HG03175 (cell line): ENCODE measurements around the gene MYO18B.

Experiments used
- ATAC-seq: cut with Tn5 transposase; IDR thresholded peaks from one replicate; pipeline ENCODE4 v1.9.1; 2021; ENCODE audit warnings: mild to moderate bottlenecking, moderate library complexity; ENCODE audit not compliant: unreplicated experiment

MYO18B gene

DNA sequence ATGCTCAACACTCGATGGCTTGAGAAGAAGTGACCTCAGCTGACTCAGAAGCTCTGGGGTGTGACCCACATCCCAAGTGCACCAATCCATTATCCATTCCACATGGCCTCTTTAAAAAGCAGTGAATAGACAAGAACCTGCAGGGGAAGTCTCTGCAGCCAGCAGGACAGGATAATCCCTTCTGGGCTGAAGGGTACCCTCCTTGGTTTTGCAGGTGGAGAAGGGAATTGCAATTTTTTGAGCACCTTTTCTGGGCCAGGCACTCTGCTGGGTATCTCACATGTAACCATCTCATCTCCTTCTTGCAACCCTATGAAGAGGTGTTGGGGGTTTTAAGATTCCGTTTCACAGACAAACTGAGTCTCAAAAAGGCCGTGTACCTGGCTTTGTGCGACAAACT, 76.6 kb downstream of the MYO18B start:
- ATAC-seq: no peak

DNA sequence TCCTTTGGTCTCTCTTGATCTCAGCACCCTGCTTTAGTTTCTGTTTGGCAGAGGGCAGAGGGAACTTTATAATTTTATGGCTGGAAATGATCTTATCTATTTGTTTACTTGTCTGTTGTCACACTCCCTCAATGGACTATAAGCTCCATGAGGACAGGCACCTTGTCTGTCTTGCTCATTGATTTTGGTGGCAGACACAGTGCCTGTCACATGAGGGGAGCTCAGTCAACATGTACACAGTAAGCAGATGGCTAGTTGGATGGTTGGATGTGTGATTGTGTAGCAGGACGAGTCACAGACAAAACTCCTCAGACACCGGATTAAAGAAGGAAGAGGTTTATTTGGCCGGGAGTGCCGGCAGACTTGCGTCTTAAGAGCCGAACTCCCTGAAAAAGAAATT, 80.4 kb downstream of the MYO18B start:
- no peak for ATAC-seq

DNA sequence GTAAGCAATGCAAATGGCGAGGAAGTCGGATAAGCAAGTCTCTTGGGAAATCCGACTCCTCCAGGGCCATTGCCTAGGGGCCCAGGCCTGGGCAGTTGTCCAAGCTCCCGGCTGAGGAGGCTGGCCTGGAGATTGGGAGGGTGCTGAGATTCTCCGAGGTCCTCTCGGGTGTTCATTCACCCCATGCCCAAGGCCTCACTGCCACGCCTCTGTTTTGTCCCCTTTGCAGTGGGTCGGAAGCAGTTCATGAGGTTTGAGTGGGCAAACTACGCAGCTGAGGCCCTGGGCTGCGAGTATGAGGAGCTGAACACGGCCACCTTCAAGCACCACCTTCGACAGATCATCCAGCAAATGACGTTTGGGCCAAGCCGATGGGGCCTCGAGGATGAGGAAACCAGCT, 81.3 kb downstream of the MYO18B start:
- no peak for ATAC-seq

DNA sequence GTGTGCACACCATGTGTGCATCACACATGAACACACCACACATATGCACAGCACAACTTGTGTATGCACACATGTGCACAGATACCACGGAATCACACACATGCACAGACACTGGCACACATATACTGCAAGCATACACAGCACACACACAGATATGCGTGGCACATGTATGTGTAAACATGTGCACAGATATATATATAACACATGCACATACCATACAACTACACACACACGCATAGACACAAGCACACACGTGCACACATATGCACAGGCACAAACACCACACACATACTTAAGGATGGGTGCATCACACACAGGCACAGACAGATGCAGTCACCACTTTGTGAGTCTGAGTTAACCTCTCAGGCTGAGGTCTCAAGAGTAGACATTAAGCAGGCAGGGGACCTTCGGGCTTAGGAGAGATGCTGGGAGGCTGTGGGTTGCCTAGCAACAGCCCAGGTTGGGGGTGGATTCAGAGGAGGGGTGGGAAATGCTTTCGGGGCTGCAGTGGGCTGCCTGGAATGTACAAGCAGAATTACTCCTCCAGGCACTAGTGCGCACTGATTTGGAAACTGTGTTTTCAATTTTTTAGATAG, 82.9 kb downstream of the MYO18B start:
- no peak for ATAC-seq

DNA sequence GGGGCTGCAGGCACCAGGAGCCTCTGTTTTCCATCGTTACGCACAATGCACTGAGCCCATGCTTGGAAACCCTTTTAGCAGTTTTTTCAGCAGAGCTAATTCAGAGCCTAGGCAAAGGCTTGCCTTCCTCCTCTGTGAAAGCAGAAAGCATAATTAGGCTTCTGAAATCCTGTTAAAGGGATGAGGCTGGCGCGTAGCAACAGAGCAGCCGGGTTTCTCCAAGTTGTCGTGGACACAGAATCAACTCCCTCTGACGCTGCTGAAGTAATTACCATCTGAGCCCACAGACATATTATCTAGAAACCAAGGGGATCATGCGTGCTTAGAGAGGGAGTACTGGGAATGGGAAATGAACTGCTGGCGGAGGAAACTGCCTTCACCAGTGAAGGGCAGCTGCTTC, 85.4 kb downstream of the MYO18B start:
- no peak for ATAC-seq

DNA sequence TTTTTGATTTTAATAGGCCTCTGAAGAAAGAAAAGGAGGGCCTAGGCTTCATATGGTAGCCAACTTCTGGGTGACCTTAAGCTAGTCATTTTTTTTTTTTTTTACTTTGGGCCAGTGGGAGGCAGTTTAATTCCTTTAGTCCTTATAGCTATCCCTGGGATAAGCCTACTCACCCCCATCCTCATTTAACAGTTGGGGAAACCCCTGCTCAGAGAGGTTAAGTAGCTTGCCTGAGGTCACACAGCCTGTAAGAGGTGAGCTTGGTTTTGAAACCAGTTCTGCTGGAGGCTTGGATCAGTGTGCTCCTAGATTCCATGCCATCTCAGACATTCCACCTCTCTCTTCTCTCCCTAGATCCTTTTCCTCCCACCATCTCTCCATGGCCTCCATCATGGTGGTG, 86.4 kb downstream of the MYO18B start:
- no peak for ATAC-seq

DNA sequence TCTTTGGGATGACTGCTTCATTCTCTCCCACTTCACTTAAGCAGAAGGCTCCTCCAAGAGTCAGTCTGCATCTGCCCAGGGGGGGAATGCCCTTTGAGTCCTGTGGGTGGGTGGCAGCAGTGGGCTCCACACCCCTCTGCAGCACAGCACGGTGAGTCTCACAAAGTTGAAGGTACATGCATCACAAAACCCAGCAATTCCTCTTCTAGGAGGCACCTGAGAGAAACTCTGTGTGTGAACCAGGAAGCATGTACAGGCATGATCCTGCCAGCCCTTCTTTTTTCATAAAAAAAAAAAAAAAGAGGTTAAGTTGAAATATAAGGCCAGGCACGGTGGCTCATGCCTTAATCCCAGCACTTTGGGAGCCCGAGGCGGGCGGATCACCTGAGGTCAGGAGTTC, 87.2 kb downstream of the MYO18B start:
- no peak for ATAC-seq

DNA sequence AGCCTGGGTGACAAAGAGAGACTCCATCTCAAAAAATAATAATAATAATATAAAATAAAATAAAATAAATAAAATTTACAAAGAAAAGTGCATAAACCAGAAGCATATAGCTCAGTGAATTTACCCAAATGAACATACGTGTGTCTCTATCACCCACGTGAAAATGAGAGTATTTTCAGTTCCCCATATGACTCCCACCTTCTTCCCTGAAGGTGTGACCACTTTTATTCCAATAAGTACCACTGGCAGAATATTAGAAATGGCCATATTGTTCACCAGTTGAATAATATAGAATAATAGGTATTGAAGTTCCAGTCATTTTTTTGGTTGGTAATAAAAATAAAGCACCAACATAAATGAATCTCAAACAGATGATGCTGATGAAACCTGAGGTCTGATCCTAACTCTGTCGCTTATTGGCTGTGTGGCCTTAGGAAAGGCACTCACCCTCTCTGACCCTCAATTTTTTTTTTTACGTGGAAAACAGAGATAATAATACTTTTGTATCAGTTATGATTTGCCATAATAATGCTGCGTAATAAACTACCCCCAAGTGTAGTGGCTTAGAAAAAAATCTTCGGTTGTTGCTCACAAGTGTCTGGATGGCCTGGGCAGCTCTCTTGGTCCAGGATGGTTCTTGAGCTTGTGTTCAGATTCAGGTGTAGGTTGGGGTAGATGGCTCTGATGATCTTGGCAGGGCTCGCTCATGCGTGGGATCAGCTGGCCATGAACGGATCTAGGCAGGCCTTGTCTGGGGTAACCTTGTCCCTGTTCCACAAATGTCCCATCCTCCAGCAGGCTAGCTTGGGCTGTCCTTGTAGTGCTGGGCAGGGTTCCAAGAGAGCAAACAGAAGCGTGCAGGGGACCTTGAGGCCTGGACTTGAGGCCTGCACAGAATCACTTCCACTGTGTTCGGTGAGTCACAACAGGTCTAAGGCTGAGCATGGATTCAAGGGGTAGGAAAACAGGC, 88.1 kb downstream of the MYO18B start:
- ATAC-seq: no peak

DNA sequence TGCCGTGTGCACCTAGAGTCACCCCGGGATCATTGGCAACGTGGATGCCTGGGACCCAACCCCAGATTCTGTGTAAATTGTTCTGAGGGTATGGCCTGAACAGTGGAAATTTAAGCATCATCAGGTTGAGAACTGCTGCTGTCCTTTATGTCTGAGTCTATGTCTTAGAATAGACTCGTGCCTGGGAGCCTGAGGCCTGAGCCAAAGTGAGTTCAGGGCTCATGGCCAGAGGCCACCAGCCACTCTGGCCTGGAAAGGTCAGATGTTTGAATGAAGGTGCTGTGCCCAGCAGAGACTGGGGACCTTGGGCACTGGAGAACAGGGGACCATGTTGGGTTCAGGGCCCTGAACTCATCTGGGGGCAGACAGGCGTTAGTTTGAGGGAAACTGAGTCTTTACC, 91.1 kb downstream of the MYO18B start:
- no peak for ATAC-seq

DNA sequence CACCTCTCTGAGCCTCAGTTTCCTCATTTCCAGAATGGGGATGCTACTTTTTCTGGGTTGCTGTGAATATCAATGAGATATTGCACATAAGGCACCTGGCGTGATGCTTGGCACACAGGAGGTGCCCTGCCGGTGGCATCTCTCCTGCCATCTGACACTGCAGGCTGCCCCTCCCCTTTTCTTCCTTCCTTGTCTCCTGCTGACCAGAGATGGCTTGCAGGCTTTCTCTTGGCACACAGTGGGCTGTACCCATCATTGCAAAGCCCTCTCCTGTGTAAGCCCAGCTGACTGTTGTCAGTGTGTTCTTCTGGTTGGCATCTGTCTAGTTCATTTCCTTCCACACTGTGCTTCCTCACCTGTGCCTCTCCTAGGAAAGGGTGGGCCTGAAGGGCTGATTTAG, 91.7 kb downstream of the MYO18B start:
- no peak for ATAC-seq

DNA sequence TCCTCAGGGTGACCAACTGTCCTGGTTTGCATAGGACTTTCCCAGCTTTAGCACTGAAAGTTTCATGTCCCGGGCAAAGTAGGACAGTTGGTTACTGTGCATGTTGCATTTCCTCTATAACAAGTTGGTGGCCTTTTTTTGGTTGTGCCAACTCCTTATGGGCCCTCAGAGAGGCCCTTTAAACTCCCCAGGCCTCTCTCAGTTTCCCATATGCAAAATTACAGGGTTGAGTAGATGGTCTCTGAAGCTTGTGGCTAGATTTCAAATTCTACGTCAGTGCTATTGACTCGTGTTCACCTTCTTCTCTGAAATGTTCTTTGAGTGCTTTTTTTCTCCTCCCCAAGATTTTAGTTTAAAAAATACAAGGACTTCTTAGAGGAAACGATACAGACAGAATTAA, 92.5 kb downstream of the MYO18B start:
- ATAC-seq: no peak

DNA sequence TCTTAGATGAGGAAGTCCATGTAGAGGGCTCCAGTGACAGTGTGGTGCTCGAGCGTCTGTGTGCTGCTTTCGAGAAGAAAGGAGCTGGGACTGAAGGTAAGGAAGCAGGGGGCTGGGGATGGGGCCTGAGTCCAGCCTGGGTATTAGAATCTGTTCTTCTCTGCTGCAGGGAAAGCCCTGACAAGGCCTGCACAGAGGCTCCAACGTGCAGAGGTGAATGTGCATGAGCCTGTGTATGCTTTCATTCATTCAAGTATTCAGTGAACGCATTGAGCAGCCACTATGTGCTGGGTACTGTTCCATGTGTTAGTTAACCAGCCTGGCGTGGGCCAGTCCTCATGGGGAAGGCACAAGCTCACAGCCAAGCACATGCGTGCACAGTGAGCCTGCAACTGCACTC, 93.4 kb downstream of the MYO18B start:
- ATAC-seq: no peak

DNA sequence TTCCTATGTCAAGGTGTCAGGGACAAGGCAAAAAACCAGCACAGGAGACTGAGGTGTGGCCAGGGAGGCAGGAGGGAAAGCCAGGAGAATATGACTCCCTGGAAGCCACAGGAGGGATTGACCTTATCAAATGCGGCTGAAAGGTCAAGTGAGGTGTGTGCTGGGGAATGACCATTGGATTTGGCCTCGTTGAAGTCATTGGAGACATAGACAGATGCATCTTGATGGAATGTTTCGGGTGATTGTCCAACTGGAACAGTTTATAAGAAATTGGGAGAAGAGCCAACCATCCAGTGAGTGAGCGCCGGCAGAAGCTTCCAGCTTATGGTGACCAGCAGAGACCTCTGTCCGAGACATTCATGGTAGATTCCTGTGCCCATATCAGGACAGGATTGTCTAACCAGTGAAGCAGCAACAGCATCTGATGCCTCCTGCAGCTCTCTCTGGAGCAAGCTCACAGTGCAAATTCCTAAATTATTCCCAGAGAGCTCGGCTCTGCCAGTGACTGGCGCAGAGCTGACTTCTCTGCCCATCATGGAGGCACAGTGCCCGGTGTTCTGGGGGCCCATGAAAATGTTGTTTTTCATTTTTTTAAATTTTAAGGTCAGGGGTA, 95.4 kb downstream of the MYO18B start:
- ATAC-seq: no peak

DNA sequence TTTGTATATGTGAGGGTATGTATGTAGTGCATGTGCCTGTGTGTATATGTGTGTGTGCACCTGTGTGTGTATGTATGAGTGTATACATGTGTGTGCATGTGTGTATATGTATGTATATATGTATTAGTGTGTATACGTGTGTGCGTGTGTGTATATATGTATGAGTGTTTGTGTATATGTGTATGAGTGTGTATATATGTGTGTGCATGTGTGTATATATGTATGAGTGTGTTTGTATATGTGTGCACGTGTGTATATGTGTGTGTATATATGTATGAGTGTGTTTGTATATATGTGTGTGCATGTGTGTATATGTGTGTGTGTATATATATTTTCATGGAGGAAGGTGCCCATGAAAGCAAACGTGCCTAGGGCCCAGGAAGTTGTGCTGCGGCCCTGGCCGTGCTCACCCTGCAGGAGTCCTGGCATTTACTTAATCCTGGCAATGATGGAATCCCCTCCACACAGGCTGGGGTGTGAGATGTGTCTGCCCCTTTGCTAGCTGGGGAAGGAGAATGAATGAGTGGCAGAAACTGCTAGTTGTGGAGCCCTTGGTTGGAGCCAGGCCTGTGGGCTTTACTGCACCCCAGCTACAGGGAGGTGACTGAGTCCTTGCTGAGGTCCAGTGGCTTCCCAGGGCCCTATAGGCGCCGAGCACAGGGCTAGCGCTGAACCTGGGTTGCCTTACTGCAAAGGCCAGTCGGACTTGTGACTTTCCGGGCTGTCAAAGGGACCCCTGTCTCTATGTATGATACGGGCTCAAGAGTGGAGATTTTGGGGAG, 97.2 kb downstream of the MYO18B start:
- no peak for ATAC-seq

DNA sequence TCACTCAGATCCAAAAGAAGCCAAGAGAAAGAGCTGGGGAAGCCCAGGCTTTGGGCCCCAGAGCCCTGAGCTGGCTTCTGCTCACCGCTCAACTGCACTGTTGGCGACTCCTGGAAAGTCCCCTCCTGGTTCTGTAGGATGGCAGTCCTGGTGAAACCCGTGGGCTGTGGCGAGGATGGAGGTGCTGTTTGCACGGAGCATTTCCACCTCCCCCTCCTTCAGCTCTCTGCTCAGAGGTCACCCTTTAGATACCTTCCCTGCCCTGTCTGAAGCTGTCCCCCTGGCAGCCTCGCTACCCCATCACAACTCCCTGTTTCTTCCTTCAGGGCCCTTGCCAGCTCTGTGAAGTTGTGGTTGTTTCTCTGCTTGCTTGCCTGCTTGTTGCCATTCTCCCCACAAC, 97.8 kb downstream of the MYO18B start:
- ATAC-seq: no peak

DNA sequence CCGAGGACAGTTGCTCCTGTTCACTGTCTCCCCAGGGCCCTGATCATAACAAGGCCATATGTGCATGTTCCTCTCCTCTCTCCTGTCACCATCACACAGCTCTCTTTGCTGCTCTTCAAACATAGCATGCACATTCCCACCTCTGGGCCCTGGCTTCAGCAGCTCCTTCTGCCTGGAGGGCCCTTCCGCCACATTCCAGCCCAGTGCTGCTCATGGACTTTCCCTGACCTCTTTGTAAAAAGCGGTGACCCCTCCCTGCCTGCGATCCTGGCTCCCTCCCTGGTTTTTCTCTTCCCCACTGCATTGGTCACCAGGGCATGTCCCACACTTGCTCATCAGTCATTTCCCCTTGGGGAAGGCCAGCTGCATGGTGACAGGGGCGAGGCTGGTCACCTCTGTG, 98.2 kb downstream of the MYO18B start:
- ATAC-seq: no peak

DNA sequence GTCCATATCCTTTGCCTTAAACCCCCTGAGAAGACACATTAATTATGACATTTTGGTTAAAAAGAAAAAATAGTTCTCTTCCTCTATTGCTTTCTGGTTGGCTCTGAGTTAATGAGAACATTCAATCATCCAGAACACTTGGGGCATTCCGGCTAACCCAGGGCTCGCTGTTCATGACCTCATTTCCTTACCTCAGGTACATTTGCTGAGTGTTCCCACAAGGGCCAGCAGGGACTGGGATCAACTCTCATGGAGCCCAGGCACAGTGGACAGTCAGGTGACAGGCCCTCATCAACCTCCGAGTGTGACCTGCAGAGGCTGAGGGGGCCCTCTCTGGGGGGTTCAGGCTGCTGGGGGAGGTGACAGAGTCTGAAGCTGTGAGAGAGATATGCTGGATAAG, 98.9 kb downstream of the MYO18B start:
- ATAC-seq: no peak

DNA sequence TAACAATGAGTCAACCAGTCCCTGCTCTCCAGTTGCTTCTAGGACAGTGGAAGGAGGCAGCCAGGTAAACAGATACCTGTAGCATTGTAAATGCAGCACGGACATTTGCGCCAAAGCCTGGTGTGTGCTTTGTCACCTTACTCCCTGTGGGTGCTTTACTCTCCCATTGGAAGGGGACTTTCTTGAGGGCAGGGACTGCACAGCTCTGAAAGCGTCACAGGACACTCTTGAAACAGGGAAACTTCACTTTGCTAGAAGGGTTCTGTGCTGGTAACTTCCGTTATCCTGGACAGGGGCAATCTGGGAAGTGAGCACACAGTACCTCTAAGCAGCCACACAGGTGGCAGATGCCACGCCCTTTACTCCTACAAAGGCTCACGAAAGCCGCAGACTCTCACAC, 99.8 kb downstream of the MYO18B start:
- ATAC-seq: no peak

DNA sequence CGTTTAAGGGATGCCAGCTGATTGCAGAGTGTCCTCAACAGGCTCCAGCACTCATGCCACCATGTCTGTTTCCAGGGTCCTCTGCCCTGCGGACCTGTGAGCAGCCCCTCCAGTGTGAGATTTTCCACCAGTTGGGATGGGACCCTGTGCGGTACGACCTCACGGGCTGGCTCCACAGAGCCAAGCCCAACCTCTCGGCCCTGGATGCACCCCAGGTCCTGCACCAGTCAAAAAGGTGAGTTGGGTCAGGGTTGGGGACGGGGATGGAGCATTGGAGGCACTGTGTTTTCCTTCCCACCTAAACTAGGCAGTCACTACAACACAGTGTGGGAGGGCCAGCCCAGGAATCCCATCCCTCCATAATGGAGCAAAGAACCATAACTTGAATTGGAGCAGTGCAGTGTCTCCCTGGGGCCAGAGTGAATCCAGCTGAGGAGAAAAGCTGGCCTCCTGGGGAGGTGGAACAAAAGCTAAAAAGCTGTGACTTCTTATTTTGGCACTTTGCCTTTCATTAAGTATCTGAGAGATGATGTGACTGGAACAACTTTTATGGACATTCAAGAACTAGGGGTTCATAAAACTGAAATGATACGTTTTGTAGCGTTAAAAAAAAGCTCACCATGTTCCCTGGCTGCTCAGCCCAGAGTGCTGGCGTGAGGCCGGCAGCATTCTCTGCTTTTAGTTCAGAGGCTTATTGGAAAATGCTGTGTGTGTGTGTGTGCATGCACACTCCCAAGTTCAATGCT, 101.8 kb downstream of the MYO18B start:
- no peak for ATAC-seq

DNA sequence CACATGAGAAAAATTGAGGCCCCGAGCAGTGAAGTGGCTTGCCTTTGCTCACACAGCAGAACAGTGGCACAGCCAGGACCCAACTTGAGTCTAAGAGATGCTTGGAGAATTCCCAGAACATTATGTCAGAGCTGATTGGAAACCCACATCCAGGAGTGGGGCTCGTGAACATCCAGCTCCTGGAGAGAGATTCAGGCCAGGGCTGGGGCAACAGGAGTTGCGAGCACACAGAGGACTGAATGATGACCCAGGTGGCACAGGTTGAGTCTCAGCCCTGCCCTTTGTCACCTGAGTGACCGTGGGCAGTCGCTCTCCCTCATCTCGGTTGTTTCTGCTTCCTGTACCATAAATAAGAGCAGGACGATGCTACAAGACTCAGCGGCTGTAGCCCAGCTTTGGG, 102.6 kb downstream of the MYO18B start:
- no peak for ATAC-seq
